Neural progenitor cell (in vitro differentiated cells): ENCODE data around the gene EEF1AKMT3. TPM values are rescaled to one million over a fixed set of nuclear protein-coding genes. Genes with fewer than 3 reads are reported as not detected.

ENCODE experiments used
- DNase-seq: peaks from one replicate; pipeline ENCODE4 v3.0.0-alpha.2; 2016; ENCODE audit warnings: low spot score
- H2AFZ ChIP-seq: fragments of 200-600 bp; sonication (generic); replicated peaks from 2 replicates; pipeline ENCODE4 v1.6.1; 2016; ENCODE audit warnings: antibody characterized with exemption
- H3F3A ChIP-seq: fragments of 200-600 bp; sonication (generic); 2 replicates; pipeline ENCODE4 v1.6.1; 2016; ENCODE audit warnings: antibody characterized with exemption, low read depth
- H3K27ac ChIP-seq: fragments of 200-600 bp; sonication (generic); 2 replicates; pipeline ENCODE4 v1.5.1; 2016; ENCODE audit warnings: mild to moderate bottlenecking
- H3K27me3 ChIP-seq: fragments of 200-600 bp; sonication (generic); 2 replicates; pipeline ENCODE4 v1.6.1; 2016; ENCODE audit warnings: mild to moderate bottlenecking, moderate library complexity
- H3K36me3 ChIP-seq: fragments of 200-600 bp; sonication (generic); 2 replicates; pipeline ENCODE4 v1.5.1; 2016
- H3K4me1 ChIP-seq: fragments of 200-600 bp; sonication (generic); 2 replicates; pipeline ENCODE4 v1.6.1; 2016; ENCODE audit warnings: mixed run types
- H3K4me2 ChIP-seq: fragments of 200-600 bp; sonication (generic); 2 replicates; pipeline ENCODE4 v1.6.1; 2016
- H3K4me3 ChIP-seq: fragments of 200-600 bp; sonication (generic); 2 replicates; pipeline ENCODE4 v1.5.1; 2016
- H3K79me2 ChIP-seq: fragments of 200-600 bp; sonication (generic); 2 replicates; pipeline ENCODE4 v1.6.1; 2016; ENCODE audit warnings: low read depth
- H3K9ac ChIP-seq: fragments of 200-600 bp; sonication (generic); 2 replicates; pipeline ENCODE4 v1.6.1; 2016
- H3K9me3 ChIP-seq: fragments of 200-600 bp; sonication (generic); 2 replicates; pipeline ENCODE4 v1.5.1; 2016; ENCODE audit warnings: low read depth
- H4K20me1 ChIP-seq: fragments of 200-600 bp; sonication (generic); 2 replicates; pipeline ENCODE4 v1.6.1; 2016; ENCODE audit warnings: low read depth
- H3K27ac Mint-ChIP-seq: 3 replicates; pipeline ENCODE4 v1.8.0; 2021; ENCODE audit warnings: mixed read lengths
- H3K27me3 Mint-ChIP-seq: 2 replicates; pipeline ENCODE4 v1.8.0; 2022; ENCODE audit warnings: low read depth, mild to moderate bottlenecking, inconsistent platforms, moderate library complexity, mixed read lengths; ENCODE audit not compliant: insufficient read depth
- H3K36me3 Mint-ChIP-seq: 3 replicates; pipeline ENCODE4 v1.8.0; 2021; ENCODE audit warnings: mixed read lengths
- H3K4me1 Mint-ChIP-seq: 3 replicates; pipeline ENCODE4 v1.8.0; 2021; ENCODE audit warnings: mixed read lengths
- H3K4me3 Mint-ChIP-seq: 3 replicates; pipeline ENCODE4 v1.8.0; 2021; ENCODE audit warnings: mild to moderate bottlenecking, moderate library complexity, mixed read lengths
- H3K9me3 Mint-ChIP-seq: 3 replicates; pipeline ENCODE4 v1.8.0; 2020; ENCODE audit warnings: mixed read lengths
- EZH2 ChIP-seq: fragments of 200-600 bp; sonication (generic); IDR thresholded peaks from 2 replicates; pipeline ENCODE4 v1.6.1; 2017; ENCODE audit warnings: antibody characterized with exemption, mild to moderate bottlenecking, moderate library complexity
- EZH2phosphoT487 ChIP-seq: fragments of 200-600 bp; sonication (generic); IDR thresholded peaks from 2 replicates; pipeline ENCODE4 v1.6.1; 2017; ENCODE audit warnings: antibody characterized with exemption
- total RNA-seq: library from RNA; depleted of rRNA; stranded (reverse); fragments of >200 nt; gene quantifications from 2 replicates; pipeline ENCODE4 v1.2.3, GENCODE V29; 2015; ENCODE audit warnings: low replicate concordance
- TF ChIP-seq, protein P1 (sequence below): fragments of 200-600 bp; sonication (generic); IDR thresholded peaks from 2 replicates; pipeline ENCODE4 v1.5.1; 2017; ENCODE audit warnings: antibody characterized with exemption, mild to moderate bottlenecking

The EEF1AKMT3 gene
- total RNA-seq, 1 donor from 2014 or later, result 2.1 TPM

DNA sequence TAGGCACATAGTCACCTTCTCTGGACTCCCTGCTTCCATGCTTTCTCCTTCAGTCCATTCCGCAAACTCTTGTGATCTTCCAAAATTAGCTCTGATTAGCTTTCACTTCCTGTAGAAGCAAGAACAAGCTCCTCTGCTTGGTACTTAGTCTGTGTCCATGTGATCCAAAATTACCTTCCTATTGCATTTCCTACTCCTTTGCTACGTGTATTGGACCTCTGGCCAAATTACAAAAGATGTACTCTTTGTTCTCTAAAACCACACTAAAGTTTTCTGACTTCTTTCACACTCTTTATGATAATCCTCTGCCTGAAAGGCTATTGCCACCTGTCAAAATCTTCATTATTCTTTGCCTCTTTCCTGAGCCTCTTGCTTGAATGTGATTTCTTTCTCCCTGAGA lies 9.4 kb downstream of the EEF1AKMT3 start:
- Histone ChIP-seq H4K20me1 (no peaks in the 10 kb centered on the region), H3K79me2 (peaks cover 20% of the 10 kb centered on the region), H2AFZ (no peak overlapping the region), H3K4me2 (no peak overlapping the region), H3K4me1 (no peaks in the 10 kb centered on the region), H3K27me3 (no peaks in the 10 kb centered on the region), H3K36me3 (no peaks in the 10 kb centered on the region), H3K27ac (no peak overlapping the region), H3K4me3 (no peak overlapping the region), H3K9me3 (no peaks in the 10 kb centered on the region), H3K9ac (no peak overlapping the region), H3F3A (peaks cover 19% of the 10 kb centered on the region)
- no peak overlapping the region for H3K27ac Mint-ChIP-seq
- peaks cover 11% of the 10 kb centered on the region for H3K4me1 Mint-ChIP-seq
- no peak for DNase-seq
- H3K9me3 Mint-ChIP-seq, result no peaks in the 10 kb centered on the region
- no peak for TF ChIP-seq EZH2phosphoT487
- TF ChIP-seq, protein P1, sequence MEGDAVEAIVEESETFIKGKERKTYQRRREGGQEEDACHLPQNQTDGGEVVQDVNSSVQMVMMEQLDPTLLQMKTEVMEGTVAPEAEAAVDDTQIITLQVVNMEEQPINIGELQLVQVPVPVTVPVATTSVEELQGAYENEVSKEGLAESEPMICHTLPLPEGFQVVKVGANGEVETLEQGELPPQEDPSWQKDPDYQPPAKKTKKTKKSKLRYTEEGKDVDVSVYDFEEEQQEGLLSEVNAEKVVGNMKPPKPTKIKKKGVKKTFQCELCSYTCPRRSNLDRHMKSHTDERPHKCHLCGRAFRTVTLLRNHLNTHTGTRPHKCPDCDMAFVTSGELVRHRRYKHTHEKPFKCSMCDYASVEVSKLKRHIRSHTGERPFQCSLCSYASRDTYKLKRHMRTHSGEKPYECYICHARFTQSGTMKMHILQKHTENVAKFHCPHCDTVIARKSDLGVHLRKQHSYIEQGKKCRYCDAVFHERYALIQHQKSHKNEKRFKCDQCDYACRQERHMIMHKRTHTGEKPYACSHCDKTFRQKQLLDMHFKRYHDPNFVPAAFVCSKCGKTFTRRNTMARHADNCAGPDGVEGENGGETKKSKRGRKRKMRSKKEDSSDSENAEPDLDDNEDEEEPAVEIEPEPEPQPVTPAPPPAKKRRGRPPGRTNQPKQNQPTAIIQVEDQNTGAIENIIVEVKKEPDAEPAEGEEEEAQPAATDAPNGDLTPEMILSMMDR, result no peak
- H3K4me3 Mint-ChIP-seq, result no peak overlapping the region
- H3K36me3 Mint-ChIP-seq, result peaks cover 8% of the 10 kb centered on the region
- peaks cover 5% of the 10 kb centered on the region for H3K27me3 Mint-ChIP-seq

DNA sequence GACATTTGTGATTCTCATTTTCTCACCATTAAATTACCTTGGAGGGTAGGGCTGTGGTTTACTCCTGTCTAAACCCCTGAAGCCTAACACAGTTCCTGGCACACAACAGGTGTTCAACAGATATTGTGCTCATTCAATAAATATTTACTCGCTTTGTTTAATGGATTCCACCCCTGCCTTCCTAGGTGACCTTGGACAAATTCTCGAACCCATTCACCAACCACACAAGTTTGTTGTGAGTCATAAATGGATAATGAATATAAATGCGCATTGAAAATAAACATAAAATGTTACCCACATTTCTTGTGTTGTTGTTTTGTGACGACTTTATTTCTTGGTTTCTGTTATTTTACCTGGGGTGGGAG lies 9.8 kb downstream of the EEF1AKMT3 start:
- Histone ChIP-seq H3K27me3 (no peaks in the 10 kb centered on the region), H3K27ac (no peak overlapping the region), H3F3A (peaks cover 19% of the 10 kb centered on the region), H2AFZ (no peak overlapping the region), H3K79me2 (peaks cover 20% of the 10 kb centered on the region), H3K4me3 (no peak overlapping the region), H3K36me3 (no peaks in the 10 kb centered on the region), H4K20me1 (no peaks in the 10 kb centered on the region), H3K9me3 (no peaks in the 10 kb centered on the region), H3K4me2 (no peak overlapping the region), H3K9ac (no peak overlapping the region), H3K4me1 (no peaks in the 10 kb centered on the region)
- TF ChIP-seq EZH2phosphoT487 (no peak), EZH2 (no peak)
- TF ChIP-seq, protein P1, result no peak
- H3K36me3 Mint-ChIP-seq, result peaks cover 8% of the 10 kb centered on the region
- no peaks in the 10 kb centered on the region for H3K9me3 Mint-ChIP-seq
- peaks cover 5% of the 10 kb centered on the region for H3K27me3 Mint-ChIP-seq
- H3K27ac Mint-ChIP-seq, result no peak overlapping the region
- H3K4me1 Mint-ChIP-seq, result peaks cover 11% of the 10 kb centered on the region
- H3K4me3 Mint-ChIP-seq, result peak overlapping the region; percentile 99
- no peak for DNase-seq

DNA sequence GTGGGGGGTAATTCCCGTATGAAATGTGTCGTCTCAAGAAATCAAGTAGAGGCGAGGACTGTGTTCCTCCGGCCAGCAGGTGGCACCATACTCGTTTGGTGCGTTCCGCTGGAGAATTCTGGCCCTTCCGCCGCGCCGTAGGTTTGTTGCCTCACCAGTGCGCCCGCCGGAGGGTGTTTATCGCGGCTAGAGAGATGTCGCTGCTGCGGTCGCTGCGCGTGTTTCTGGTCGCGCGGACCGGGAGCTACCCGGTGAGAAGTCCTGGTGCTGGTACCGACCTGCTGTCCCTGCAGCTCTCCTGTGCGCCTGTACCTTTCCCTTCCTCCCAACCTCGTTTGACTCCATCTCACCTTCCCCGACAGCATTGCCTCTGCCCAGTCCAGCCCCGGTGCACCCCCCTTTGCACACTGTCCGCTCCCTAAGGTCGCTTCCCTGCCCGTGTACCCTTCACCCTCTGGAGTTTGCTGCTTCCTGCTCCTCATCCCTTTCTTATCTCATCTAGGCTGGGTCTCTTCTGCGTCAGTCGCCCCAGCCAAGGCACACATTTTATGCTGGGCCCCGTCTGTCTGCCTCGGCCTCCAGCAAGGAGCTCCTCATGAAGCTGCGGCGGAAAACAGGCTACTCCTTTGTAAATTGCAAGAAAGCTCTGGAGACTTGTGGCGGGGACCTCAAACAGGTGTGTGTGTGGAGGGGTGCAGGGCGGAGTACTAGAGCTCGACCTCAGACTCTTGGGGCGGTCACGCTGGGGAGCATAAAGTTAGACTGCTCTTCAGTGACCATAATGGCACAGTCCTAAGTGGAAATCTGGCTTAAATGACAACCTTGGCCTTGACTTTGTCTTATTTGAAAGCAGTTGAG lies 10.4 kb downstream of the EEF1AKMT3 start, which contains the start of gene TSFM:
Gene TSFM (plus strand): TSS at position 180 of the 858 bp plus-strand sequence. CDS start 15 bp downstream, at position 195.
- H3K4me1 ChIP-seq, result no peaks in the 10 kb centered on the region
- no peaks in the 10 kb centered on the region for H4K20me1 ChIP-seq
- H3K9me3 ChIP-seq, result no peaks in the 10 kb centered on the region
- H3K27me3 ChIP-seq, result no peaks in the 10 kb centered on the region
- peak within 1 kb of the TSS; percentile 60 for H2AFZ ChIP-seq
- Mint-ChIP-seq H3K4me1 (peaks cover 11% of the 10 kb centered on the region), H3K4me3 (peak within 1 kb of the TSS; percentile 99), H3K36me3 (peaks cover 10% of the 10 kb centered on the region), H3K9me3 (no peaks in the 10 kb centered on the region), H3K27ac (peak within 1 kb of the TSS; percentile 91), H3K27me3 (peaks cover 5% of the 10 kb centered on the region)
- peak within 1 kb of the TSS; percentile 83 for H3K4me2 ChIP-seq
- H3K36me3 ChIP-seq, result no peaks in the 10 kb centered on the region
- no peak within 1 kb of the TSS for H3K27ac ChIP-seq
- TF ChIP-seq EZH2phosphoT487 (no peak), EZH2 (no peak)
- TF ChIP-seq, protein P1, result peak; percentile 93
- peak within 1 kb of the TSS; percentile 80 for H3K9ac ChIP-seq
- H3K4me3 ChIP-seq, result peak within 1 kb of the TSS; percentile 84
- H3K79me2 ChIP-seq, result peaks cover 20% of the 10 kb centered on the region
- DNase-seq, result peak; percentile 97
- H3F3A ChIP-seq, result peaks cover 19% of the 10 kb centered on the region
